HG03064 (cell line): ENCODE results near the gene NUMBL.
"Not testable (repeated sequence)": the region's sequence is repeated elsewhere in the genome, so short reads cannot be mapped to it uniquely, and the experiment has no call there.

Experiments used
- ATAC-seq: cut with Tn5 transposase; IDR thresholded peaks from one replicate; pipeline ENCODE4 v1.9.1; 2021; ENCODE audit warnings: low read depth; ENCODE audit not compliant: unreplicated experiment

Gene NUMBL

DNA sequence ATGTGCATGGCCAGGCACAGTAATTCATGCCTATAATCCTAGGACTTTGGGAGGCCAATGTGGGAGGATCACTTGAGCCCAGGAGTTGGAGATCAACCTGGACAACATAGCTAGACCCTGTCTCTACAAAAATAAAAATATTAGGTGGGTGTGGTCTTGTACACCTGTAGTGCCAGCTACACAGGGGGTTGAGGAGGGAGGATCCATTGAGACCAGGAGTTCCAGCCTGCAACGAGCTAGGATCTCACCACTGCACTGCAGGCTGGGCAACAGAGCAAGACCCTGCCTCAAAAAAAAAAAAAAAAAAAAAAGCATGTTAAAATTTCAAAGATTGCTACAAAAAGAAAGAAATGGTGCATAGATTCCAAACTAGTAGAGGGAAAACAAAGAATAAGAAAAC lies 52.1 kb downstream of the NUMBL start:
- ATAC-seq = no peak

DNA sequence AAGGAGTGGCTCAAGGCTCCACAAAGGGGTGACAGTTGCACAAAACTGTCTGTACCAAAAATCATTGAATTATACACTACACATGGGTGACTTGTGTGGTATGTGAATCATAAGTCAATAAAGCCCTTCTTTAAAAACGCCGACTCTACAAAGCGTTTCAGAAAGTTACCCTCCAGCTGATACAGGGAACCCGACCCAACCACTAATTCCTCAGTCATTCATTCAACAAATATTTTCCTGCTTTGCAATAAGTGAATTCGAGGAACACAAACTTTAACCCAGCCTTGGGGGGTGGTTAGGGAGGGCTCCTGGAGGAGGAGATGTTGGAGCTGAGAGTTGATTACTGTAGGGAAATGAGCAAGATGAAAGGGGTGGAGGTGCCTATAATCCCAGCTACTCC lies 57.2 kb downstream of the NUMBL start:
- ATAC-seq = no peak

DNA sequence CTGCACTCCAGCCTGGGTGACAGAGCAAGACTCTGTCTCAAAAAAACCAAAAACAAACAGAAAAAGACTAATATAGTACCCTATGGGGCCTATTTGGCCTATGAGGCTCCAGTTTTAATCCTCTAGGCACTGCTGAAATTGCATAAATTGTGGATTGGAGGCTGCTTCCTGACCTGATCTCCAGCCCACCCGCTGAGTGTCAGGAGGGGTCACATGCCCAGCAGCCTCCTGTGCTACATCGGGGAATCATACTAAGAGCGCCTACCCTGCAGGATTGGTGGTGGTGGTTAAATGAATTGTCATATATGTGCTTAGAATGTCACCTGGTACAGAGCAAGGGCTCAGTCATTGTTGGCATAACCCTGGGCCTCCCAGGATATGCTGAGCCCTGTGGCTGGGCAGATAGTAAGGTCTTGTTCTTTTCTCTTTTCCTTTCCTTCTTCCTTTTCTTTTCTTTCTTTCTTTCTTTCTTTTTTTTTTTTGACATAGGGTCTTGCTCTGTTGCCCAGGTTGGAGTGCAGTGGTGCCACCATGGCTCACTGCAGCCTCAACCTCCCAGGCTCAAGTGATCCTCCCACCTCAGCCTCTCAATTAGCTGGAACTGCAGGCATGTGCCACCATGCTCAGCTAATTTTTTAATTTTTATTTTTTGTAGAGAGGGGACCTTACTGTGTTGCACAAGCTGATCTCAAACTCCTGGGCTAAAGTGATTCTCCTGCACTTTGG lies 58.0 kb downstream of the NUMBL start:
- ATAC-seq = no peak

DNA sequence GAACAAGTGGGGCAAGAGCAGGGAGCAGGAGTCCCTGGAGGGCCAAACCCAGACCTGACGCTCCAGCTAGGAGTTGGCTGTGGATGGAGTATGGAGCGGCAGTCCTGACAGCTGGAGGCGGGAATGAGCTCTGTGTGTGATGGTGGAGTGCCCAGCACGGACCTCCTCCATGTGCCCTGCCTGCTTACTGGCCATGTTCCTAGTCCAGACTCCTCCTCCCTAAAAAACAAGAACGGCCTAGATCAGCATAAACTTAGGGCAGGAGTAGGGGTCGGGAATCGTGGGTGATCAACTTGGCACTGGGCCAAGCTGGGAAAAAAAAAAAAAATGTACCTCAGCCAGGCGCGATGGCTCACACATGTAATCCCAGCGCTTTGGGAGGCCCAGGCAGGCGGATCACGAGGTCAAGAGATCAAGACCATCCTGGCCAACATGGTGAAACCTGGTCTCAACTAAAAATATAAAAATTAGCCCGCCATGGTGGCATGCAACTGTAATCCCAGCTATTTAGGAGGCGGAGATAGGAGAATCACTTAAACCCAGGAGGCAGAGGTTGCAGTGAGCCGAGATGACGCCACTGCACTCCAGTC lies 59.8 kb downstream of the NUMBL start:
- no peak for ATAC-seq

DNA sequence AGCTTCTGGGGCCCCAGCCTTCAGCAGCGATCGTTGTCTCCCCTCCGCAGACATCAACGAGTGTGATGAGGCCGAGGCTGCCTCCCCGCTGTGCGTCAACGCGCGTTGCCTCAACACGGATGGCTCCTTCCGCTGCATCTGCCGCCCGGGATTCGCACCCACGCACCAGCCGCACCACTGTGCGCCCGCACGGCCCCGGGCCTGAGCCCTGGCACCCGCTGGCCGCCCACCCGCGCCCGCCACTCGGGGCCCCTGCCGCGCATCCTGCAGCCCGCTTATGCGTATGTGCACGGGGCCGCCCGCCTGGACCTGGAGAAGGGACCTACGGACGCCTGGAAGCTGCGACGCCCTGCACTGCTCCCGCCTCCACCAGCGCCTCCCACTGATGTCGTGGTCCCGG lies 61.1 kb downstream of the NUMBL start:
- no peak for ATAC-seq

DNA sequence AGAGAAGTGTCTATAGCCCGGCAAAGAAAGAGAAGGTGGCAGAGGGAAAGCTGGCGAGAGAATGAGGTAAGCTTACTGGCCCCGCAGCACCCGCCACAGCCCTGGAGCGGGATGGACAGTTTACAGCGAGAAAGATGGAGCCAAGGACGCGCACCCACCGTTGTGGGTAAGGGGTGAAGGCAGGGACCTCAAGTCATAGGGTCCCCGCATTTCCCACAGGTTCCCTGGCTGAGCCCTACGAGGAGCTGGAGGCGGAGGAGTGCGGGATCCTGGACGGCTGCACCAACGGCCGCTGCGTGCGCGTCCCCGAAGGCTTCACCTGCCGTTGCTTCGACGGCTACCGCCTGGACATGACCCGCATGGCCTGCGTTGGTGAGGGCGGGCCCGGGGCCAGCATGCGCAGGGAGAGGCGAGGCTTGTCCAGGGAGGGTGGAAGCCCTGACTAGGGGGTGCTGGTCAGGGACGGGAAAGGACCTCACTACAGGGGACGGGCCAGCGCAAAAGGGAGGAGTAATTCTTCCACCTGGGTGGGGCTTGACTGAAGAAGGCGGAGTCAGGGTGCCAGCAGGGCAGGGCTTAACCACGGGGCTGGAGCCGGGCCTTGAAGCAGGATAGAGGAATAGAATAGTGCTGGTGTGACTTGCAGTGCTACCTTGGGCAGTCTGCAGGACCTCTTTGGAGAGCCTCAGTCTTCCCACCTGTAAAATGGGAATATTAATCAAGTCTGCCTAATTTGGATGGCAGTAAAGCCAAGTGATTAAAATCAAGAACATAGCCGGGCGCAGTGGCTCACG lies 62.8 kb downstream of the NUMBL start:
- no peak for ATAC-seq

DNA sequence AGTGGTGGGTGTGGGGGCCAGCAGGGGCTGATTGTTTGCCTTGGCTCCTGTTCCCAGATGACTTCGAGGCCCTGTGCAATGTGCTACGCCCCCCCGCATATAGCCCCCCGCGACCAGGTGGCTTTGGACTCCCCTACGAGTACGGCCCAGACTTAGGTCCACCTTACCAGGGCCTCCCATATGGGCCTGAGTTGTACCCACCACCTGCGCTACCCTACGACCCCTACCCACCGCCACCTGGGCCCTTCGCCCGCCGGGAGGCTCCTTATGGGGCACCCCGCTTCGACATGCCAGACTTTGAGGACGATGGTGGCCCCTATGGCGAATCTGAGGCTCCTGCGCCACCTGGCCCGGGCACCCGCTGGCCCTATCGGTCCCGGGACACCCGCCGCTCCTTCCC lies 63.5 kb downstream of the NUMBL start:
- ATAC-seq = no peak

DNA sequence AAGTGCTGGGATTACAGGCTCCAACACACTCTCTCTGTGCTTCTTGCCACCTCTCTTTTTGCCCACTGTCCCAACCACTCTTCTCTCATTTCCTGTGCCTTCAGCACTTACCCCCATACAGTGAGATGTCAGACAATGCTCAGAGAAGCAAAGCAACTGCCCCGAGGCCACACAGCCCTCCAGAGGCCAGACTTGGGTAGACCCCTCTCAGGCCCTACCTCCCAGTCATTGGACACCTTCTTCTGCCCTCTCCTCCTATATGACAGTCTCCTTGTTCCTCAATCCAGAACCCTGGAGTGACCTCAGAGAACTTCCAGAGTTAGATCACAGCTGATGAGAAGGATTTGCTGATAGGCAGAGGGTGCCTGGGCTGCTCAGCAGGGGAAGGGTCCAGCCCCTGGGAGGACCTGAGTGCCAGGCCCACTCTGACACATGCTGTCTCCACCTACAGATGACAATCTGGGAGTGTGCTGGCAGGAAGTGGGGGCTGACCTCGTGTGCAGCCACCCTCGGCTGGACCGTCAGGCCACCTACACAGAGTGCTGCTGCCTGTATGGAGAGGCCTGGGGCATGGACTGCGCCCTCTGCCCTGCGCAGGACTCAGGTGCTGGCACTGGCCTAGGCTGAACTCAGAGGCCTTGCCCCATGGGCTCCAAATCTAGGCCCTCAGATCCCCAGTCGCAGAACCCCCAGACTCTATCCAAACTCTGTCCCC lies 64.9 kb downstream of the NUMBL start:
- no peak for ATAC-seq

DNA sequence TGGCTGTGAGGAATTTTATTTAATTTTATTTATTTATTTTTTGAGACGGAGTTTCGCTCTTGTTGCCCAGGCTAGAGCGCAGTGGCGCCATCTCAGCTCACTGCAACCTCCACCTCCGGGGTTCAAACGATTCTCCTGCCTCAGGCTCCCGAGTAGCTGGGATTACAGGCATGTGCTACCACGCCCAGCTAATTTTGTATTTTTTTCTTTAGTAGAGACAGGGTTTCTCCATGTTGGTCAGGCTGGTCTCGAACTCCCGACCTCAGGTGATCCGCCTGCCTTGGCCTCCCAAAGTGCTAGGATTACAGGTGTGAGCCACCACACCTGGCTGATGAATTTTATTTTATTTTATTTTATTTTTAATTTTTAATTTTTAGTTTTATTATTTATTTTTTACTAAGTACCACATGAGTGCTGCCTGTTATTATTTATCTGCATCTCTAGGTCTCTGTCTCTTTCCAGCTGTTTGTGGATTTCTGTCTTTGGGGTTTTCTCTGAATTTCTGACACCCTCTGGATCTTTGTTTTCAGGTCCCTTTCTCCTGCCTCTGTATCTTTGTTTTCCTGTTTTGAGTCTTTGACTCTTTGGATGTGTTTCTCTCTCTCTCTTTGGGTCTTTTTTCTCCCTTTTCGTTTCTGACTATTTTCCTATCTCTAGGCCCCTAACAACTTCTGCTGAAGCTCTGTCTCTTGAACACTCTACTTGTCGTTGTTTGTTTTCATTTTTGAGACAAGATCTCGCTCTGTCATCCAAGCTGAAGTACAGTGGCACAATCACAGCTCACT lies 65.9 kb downstream of the NUMBL start:
- ATAC-seq = not testable (repeated sequence)

DNA sequence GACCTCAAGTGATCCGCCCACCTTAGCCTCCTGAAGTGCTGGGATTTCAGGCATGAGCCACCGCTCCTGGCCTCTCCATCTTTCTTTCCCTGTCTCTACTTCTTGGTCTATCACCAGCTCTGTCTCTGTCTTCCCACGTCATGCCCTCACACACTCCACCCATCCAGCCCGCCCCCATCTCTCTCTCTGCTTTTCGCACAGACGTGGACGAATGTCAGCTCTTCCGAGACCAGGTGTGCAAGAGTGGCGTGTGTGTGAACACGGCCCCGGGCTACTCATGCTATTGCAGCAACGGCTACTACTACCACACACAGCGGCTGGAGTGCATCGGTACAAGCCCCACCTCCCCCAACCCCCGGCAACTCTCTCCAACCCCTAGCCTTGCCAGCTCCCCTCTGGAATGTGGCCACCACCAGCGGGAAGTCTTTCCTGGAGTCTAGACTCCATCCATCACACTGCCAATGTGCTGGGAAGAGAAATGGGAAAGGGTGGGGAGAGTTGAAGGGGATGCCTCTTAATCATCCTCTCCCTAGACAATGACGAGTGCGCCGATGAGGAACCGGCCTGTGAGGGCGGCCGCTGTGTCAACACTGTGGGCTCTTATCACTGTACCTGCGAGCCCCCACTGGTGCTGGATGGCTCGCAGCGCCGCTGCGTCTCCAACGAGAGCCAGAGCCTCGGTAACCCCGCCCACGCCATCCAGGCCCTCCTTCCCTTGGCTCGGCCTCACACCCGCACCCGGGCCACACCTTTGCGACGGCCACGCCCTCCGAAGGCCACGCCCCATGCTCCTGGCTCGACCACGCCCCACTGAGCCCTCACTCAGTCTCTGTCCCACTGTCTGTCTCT lies 66.8 kb downstream of the NUMBL start:
- no peak for ATAC-seq

DNA sequence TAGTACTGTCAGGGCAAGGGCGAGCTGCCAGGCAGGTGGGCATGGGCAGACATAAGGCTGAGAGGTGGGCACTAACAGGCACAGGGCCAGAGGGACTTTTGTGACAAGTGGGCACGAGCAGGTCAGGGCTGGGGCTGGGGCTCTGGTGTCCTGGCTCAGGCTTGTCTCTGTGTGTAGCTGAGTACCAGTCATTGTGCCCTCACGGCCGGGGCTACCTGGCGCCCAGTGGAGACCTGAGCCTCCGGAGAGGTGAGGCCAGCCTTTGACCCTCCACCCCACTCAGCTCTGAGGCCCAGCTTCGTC lies 67.7 kb downstream of the NUMBL start:
- no peak for ATAC-seq

DNA sequence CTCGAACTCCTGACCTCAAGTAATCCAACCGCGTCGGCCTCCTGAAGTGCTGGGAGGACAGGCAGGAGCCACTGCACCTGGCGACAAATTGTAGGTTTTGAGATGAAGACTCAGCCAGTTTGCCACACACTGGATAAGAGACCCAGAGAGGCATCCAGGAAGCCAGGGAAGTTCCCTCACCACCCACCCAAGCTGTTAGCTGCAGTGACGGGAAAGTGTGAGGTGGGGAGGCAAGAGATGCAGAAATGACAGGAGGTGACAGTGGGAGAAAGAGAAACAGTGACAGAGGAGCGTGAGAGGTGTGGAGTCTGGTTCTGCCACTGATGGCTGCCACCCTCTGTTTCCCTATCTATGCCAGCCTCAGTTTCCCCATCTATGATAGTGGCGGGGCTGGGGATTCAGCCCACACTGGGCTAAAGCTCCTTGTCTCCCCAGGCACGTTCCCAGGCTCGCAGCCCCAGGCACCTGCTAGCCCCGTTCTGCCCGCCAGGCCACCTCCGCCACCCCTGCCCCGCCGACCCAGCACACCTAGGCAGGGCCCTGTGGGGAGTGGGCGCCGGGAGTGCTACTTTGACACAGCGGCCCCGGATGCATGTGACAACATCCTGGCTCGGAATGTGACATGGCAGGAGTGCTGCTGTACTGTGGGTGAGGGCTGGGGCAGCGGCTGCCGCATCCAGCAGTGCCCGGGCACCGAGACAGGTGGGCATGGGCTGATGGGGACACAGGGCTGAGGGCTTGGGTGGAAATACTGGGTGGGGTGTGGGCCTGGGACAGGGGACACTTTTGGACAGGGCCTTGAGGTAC lies 68.3 kb downstream of the NUMBL start:
- no peak for ATAC-seq

DNA sequence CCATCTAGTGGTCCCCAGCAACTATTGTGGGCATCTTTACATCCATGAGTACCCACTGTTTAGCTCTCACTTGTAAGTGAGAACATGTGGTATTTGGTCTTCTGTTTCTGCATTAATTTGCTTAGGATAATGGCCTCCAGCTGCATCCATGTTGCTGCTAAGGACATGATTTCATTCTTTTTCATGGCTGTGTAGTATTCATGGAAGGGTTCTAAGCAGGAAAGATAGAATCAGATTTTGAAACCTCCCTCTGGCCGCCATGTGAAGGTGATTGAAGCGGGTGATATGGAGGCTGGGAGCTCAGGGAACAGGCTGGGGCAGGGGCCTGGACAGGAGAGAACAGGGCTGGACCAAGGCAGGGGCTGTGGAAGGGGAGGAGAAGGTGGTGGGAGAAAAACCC lies 69.2 kb downstream of the NUMBL start:
- ATAC-seq = no peak

DNA sequence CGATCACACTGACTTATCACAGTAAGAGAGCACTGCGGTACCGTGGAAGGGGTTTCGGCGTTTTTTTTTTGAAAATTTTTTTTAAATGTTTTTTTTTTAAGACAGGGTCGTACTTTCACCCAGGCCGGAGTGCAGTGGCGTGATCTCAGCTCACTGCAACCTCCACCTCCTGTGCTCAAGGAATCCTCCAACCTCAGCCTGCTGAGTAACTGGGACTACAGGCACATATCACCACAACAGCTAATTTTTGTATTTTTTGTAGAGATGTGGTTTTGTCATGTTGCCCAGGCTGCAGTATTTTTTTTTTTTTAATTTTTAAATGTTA lies 70.3 kb downstream of the NUMBL start:
- ATAC-seq = no peak

DNA sequence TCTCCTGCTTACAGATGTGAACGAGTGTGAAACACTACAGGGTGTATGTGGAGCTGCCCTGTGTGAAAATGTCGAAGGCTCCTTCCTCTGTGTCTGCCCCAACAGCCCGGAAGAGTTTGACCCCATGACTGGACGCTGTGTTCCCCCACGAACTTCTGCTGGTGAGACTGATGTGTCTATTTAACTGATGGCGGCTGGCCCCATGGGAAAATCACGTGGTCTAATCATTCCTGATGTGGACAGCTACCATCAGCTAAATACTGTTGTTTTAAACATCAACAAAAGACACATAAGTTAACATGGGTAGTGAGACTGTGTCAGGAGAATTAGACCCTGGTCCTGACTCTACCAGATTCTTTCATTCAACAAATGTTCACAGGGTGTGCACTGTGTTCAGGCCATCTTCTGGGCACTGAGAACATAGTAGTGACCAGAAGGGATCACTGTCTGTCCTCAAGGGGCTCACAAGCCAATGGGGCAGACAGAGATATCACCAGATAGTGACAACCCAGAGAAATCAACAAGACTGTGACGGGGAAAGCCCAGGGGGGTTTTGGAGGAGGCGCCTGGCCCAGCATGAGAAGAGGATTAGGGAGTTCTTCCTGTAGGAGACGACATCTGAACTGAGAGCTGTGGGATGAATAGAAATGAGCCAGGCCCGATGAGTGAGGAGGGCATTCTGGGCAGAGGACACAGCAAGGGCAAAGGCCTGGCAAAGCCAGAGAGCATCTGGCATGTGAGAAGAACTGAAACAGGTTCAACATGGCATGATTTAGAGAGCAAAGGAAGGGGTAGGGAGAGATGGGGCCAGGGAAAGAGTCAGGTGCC lies 70.9 kb downstream of the NUMBL start:
- no peak for ATAC-seq

DNA sequence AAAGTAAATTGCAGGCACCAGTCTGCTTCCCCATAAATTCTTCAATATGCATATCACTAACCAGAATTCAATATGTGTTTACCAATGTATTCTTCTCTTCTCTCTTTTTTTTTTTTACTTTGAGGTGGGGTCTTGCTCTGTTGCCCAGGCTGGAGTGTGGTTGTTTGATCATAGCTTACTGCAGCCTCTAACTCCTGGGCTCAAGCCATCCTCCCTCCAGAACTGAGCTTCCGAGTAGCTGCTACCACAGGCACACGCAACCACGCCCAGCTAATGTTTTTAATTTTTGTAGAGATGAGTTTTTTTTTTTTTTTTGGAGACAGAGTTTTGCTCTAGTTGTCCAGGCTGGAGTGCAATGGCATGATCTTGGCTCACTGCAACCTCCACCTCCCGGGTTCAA lies 72.5 kb downstream of the NUMBL start:
- no peak for ATAC-seq

DNA sequence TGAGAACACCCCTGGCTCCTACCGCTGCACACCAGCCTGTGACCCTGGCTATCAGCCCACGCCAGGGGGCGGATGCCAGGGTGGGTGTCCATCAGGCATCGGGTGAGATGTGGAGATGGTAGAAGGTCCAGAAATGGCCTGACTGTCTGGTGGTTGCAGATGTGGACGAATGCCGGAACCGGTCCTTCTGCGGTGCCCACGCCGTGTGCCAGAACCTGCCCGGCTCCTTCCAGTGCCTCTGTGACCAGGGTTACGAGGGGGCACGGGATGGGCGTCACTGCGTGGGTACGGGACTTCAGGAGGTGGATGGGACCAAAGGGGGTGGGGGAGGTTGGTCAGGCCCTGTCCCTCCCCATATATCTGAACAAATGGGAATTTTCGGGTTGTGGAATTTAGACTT lies 73.5 kb downstream of the NUMBL start:
- ATAC-seq = no peak

DNA sequence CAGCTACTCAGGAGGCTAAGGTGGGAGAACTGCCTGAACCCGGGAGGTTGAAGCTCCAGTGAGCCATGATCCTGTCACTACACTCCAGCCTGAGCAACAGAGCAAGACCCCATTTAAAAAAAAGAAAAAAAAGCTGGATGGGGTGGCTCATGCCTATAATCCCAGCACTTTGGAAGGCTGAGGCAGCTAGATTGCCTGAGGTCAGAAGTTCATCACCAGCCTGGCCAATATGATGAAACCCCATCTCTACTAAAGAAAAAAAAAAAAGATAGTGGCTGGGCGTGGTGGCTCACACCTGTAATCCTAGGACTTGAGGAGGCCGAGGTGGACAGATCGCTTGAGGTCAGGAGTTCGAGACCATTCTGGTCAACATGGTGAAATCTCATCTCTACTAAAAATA lies 74.3 kb downstream of the NUMBL start:
- no peak for ATAC-seq
